Esophagus squamous epithelium (tissue), 5 donors: Measurements from ENCODE around the gene OAS3. TPM values are rescaled to one million over a fixed set of nuclear protein-coding genes. Genes with fewer than 3 reads are reported as not detected.

ENCODE experiments used
- DNase-seq: peaks from one replicate; lab custom pipeline; 2025; lab: John Stamatoyannopoulos, UW
- H3K27ac ChIP-seq, 4 donors: fragments of 200-600 bp; sonication (generic); one replicate each; pipeline ENCODE4 v1.5.1; 2016 to 2019; ENCODE audit warnings: mild to moderate bottlenecking in 1 of 4
- H3K27me3 ChIP-seq, 4 donors: fragments of 200-600 bp; sonication (generic); 1 replicate in 3 of 4; 2 replicates in 1 of 4; pipeline versions ENCODE4 v1.5.1 to v1.6.0; 2017 to 2021; ENCODE audit warnings: antibody characterized with exemption in 1 of 4
- H3K36me3 ChIP-seq, 3 donors: fragments of 200-600 bp; sonication (generic); one replicate each; pipeline ENCODE4 v1.5.1; 2016 to 2019
- H3K4me1 ChIP-seq, 3 donors: fragments of 200-600 bp; sonication (generic); one replicate each; pipeline ENCODE4 v1.5.1; 2017 to 2019
- H3K4me3 ChIP-seq, 4 donors: fragments of 200-600 bp; sonication (generic); 1 replicate in 3 of 4; 2 replicates in 1 of 4; pipeline ENCODE4 v1.5.1; 2016 to 2019; ENCODE audit warnings: mild to moderate bottlenecking in 2 of 4, moderate library complexity in 1 of 4
- H3K9me3 ChIP-seq, 3 donors: fragments of 200-600 bp; sonication (generic); one replicate each; pipeline ENCODE4 v1.5.1; 2016 to 2019
- CTCF ChIP-seq, 6 experiments: fragments of 450-650 bp in 4 of 6; fragments of 200-600 bp in 2 of 6; sonication (generic) in 2 of 6; IDR thresholded peaks; one replicate each; pipeline ENCODE4 v1.5.1; 2016 to 2019; ENCODE audit warnings: antibody characterized with exemption in 6 of 6, mild to moderate bottlenecking in 4 of 6, moderate library complexity in 4 of 6
- POLR2A ChIP-seq, 4 donors: fragments of 450-650 bp; IDR thresholded peaks; one replicate each; pipeline ENCODE4 v1.6.1; 2017; ENCODE audit warnings: antibody characterized with exemption in 4 of 4, mild to moderate bottlenecking in 4 of 4, moderate library complexity in 3 of 4
- WGBS, 2 donors: methylation state at CpG; one replicate each; pipeline ENCODE4 v1.1.5; 2018; 5-methylcytosine and 5-hydroxymethylcytosine counted together
- intact Hi-C: fragments of 100-400 bp; cut with DNase I; formaldehyde crosslinking; loops from one replicate; pipeline ENCODE4 v1.15.0; 2022
- total RNA-seq, 4 donors: library from RNA; depleted of rRNA; stranded (reverse); fragments of >200 nt; gene quantifications; one replicate each; pipeline ENCODE4 v1.1.0, GENCODE V29; 2016
- donor health status: DM: yes; HTN: yes; CAD: no.

OAS3 gene
- total RNA-seq, 4 donors from 2014 or later, result 25.2 to 40.0 (median 32.3) TPM

- TF ChIP-seq CTCF (IDR thresholded peaks at IDR 0.05) (no peak), POLR2A (IDR thresholded peaks at IDR 0.05) (no peak)
- 75% methylated on average over 12 of the region's 12 CpGs for WGBS, 2 donors
These were observed 60.9 kb downstream of the OAS3 start for GRCh38 chr12:112998987-112999767.

GRCh38 chr12:113000433-113000832, 62.2 kb downstream of the OAS3 start:
- peaks cover 0 to 10% (median 0%) of the 10 kb centered on the region in 3 donors for H3K9me3 ChIP-seq
- intact Hi-C loops, result no loop called here
- no peak overlapping the region for H3K27ac ChIP-seq
- no peak overlapping the region for H3K4me3 ChIP-seq
- TF ChIP-seq CTCF (IDR thresholded peaks at IDR 0.05) (no peak), POLR2A (IDR thresholded peaks at IDR 0.05) (no peak)
- no peaks in the 10 kb centered on the region for H3K4me1 ChIP-seq
- peaks cover 5 to 91% (median 23%) of the 10 kb centered on the region in 3 donors for H3K36me3 ChIP-seq
- WGBS, 2 donors, result 90 to 91% methylated on average over 6 of the region's 6 CpGs
- H3K27me3 ChIP-seq, result no peaks in the 10 kb centered on the region
- DNase-seq, result no peak

More at GRCh38 chr12:112998987-112999767, 60.9 kb downstream of the OAS3 start:
- no peaks in the 10 kb centered on the region for H3K27me3 ChIP-seq
- H3K9me3 ChIP-seq, result peaks cover 0 to 10% (median 0%) of the 10 kb centered on the region in 3 donors
- peaks cover 5 to 82% (median 23%) of the 10 kb centered on the region in 3 donors for H3K36me3 ChIP-seq
- intact Hi-C loops, result no loop called here
- no peak overlapping the region for H3K4me3 ChIP-seq
- no peak overlapping the region for H3K27ac ChIP-seq
- no peaks in the 10 kb centered on the region for H3K4me1 ChIP-seq
- DNase-seq, result no peak

- 75 to 78% methylated on average over 4 of the region's 4 CpGs for WGBS, 2 donors
These were observed 63.9 kb downstream of the OAS3 start for GRCh38 chr12:113002155-113002554.

GRCh38 chr12:113002676-113003075, 64.4 kb downstream of the OAS3 start:
- 90 to 91% methylated on average over 3 to 5 of the region's 5 CpGs for WGBS, 2 donors
- no peak for DNase-seq
- no peaks in the 10 kb centered on the region for H3K27me3 ChIP-seq
- TF ChIP-seq CTCF (IDR thresholded peaks at IDR 0.05), result no peak
- TF ChIP-seq POLR2A (IDR thresholded peaks at IDR 0.05), result no peak
- peaks cover 5 to 91% (median 23%) of the 10 kb centered on the region in 3 donors for H3K36me3 ChIP-seq
- H3K4me1 ChIP-seq, result no peaks in the 10 kb centered on the region
- H3K27ac ChIP-seq, result no peak overlapping the region
- H3K9me3 ChIP-seq, result peaks cover 0 to 9% (median 0%) of the 10 kb centered on the region in 3 donors
- intact Hi-C loops, result no loop called here
- no peak overlapping the region for H3K4me3 ChIP-seq

More at GRCh38 chr12:113002155-113002554, 63.9 kb downstream of the OAS3 start:
- H3K4me3 ChIP-seq, result no peak overlapping the region
- H3K27ac ChIP-seq, result no peak overlapping the region
- no peaks in the 10 kb centered on the region for H3K4me1 ChIP-seq
- peaks cover 5 to 91% (median 22%) of the 10 kb centered on the region in 3 donors for H3K36me3 ChIP-seq
- no peak for DNase-seq
- intact Hi-C loops, result no loop called here
- no peaks in the 10 kb centered on the region for H3K27me3 ChIP-seq
- TF ChIP-seq CTCF (IDR thresholded peaks at IDR 0.05) (no peak), POLR2A (IDR thresholded peaks at IDR 0.05) (no peak)
- H3K9me3 ChIP-seq, result peaks cover 0 to 10% (median 0%) of the 10 kb centered on the region in 3 donors

- no peak for DNase-seq
- no peaks in the 10 kb centered on the region for H3K4me1 ChIP-seq
- no peaks in the 10 kb centered on the region for H3K9me3 ChIP-seq
- WGBS, 2 donors, result 80 to 91% methylated on average over 8 to 9 of the region's 9 CpGs
- H3K27ac ChIP-seq, result no peak overlapping the region
- TF ChIP-seq POLR2A (IDR thresholded peaks at IDR 0.05), result no peak
- TF ChIP-seq CTCF (IDR thresholded peaks at IDR 0.05), result no peak
- H3K27me3 ChIP-seq, result no peaks in the 10 kb centered on the region
- intact Hi-C loops, result no loop called here
- H3K36me3 ChIP-seq, result peaks cover under 1 to 91% (median 21%) of the 10 kb centered on the region in 3 donors
- H3K4me3 ChIP-seq, result no peak overlapping the region
These were observed 65.4 kb downstream of the OAS3 start for GRCh38 chr12:113003636-113004035.
